Glomerular endothelial cell (primary cell): ENCODE measurements around the gene EPB41L4A. TPM values are rescaled to one million over a fixed set of nuclear protein-coding genes. Genes with fewer than 3 reads are reported as not detected.
"Not testable (repeated sequence)": the region's sequence is repeated elsewhere in the genome, so short reads cannot be mapped to it uniquely, and the experiment has no call there.

Experiments
- DNase-seq: peaks from one replicate; pipeline ENCODE4 v3.0.0-alpha.2; 2011; ENCODE audit warnings: low read depth, low spot score; ENCODE audit errors: extremely low read depth
- total RNA-seq: library from RNA; depleted of rRNA; stranded (reverse); fragments of >200 nt; gene quantifications from 2 replicates; pipeline ENCODE4 v1.2.3, GENCODE V29; 2015

EPB41L4A gene
- total RNA-seq, result 26.5 and 33.8 TPM in 2 replicates

- no peak for DNase-seq
Measured at GRCh38 chr5:112419164-112419985, at the start of gene EPB41L4A. EPB41L4A (minus strand) TSS chr5:112419277; CDS start chr5:112419039, 238 bp downstream.

- no peak for DNase-seq
Measured at GRCh38 chr5:112467485-112467884, 48.4 kb upstream of the EPB41L4A start.

- DNase-seq, result not testable (repeated sequence)
Measured at GRCh38 chr5:112466261-112466660, 47.2 kb upstream of the EPB41L4A start.

- not testable (repeated sequence) for DNase-seq
Measured at GRCh38 chr5:112447187-112447760, 28.2 kb upstream of the EPB41L4A start.

GRCh38 chr5:112445626-112446350 is 26.7 kb upstream of the EPB41L4A start:
- no peak for DNase-seq

GRCh38 chr5:112443932-112444331 is 24.9 kb upstream of the EPB41L4A start:
- not testable (repeated sequence) for DNase-seq

- DNase-seq, result no peak
Measured at GRCh38 chr5:112440031-112440430, 21.0 kb upstream of the EPB41L4A start.

- no peak for DNase-seq
Measured at GRCh38 chr5:112436144-112436543, 17.1 kb upstream of the EPB41L4A start.

GRCh38 chr5:112434641-112435040 is 15.6 kb upstream of the EPB41L4A start:
- no peak for DNase-seq

GRCh38 chr5:112426202-112426601 is 7.1 kb upstream of the EPB41L4A start:
- DNase-seq, result not testable (repeated sequence)

- peak; percentile 34 for DNase-seq
Measured at GRCh38 chr5:112419986-112420864, 1.1 kb upstream of the EPB41L4A start.

- DNase-seq, result no peak
Measured at GRCh38 chr5:112418659-112419163, 366 bp downstream of the EPB41L4A start.

GRCh38 chr5:112417931-112418658 is 982 bp downstream of the EPB41L4A start:
- DNase-seq, result peak; percentile 16

- DNase-seq, result no peak
Measured at GRCh38 chr5:112415552-112415951, 3.5 kb downstream of the EPB41L4A start.

GRCh38 chr5:112413611-112414010 is 5.5 kb downstream of the EPB41L4A start:
- no peak for DNase-seq

GRCh38 chr5:112412346-112412745 is 6.7 kb downstream of the EPB41L4A start:
- DNase-seq, result peak; percentile 23

- peak; percentile 2 for DNase-seq
Measured at GRCh38 chr5:112411903-112412302, 7.2 kb downstream of the EPB41L4A start.

GRCh38 chr5:112407666-112408065 is 11.4 kb downstream of the EPB41L4A start:
- no peak for DNase-seq

- DNase-seq, result no peak
Measured at GRCh38 chr5:112407240-112407639, 11.8 kb downstream of the EPB41L4A start.

GRCh38 chr5:112403069-112403468 is 16.0 kb downstream of the EPB41L4A start:
- DNase-seq, result no peak
